IPS-15b (cell line): Measurements from ENCODE around the gene JMJD7.

ENCODE experiments used
- H3K27me3 ChIP-seq: one replicate; pipeline ENCODE4 v1.6.1; 2013; ENCODE audit warnings: low read length; ENCODE audit not compliant: control insufficient read depth, insufficient read depth
- H3K36me3 ChIP-seq: one replicate; pipeline ENCODE4 v1.6.1; 2013; ENCODE audit warnings: low read length; ENCODE audit not compliant: control insufficient read depth, insufficient read depth
- H3K4me1 ChIP-seq: one replicate; pipeline ENCODE4 v1.6.1; 2013; ENCODE audit warnings: mild to moderate bottlenecking, low read length; ENCODE audit not compliant: control insufficient read depth, insufficient read depth
- H3K4me3 ChIP-seq: one replicate; pipeline ENCODE4 v1.5.1; 2013; ENCODE audit warnings: low read depth, low read length
- H3K9ac ChIP-seq: one replicate; pipeline ENCODE4 v1.6.1; 2013; ENCODE audit warnings: low read depth, mild to moderate bottlenecking, low read length
- H3K9me3 ChIP-seq: one replicate; pipeline ENCODE4 v1.6.1; 2013; ENCODE audit warnings: mild to moderate bottlenecking, low read length; ENCODE audit not compliant: control insufficient read depth, insufficient read depth

JMJD7 gene

DNA sequence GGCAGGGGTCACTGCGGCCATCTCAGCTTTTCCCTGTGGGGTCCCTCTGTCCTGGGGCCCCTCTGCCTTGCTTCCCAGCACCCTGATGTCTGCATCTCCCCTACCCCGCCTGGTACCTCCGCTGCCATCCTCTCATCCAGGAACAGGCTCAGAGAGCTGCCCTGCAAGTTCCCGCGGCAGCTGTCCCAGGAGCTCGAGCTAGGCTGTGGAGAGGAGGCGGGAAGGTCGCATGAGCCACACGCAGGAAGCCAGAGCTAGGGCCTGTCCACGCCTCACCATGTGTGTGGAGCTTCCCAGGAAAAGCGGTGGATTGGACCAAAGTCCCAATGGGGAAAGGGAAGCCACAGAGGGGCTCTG, 23.3 kb downstream of the JMJD7 start:
- no peaks in the 10 kb centered on the region for H3K4me1 ChIP-seq
- no peaks in the 10 kb centered on the region for H3K27me3 ChIP-seq
- no peak overlapping the region for H3K9ac ChIP-seq
- no peaks in the 10 kb centered on the region for H3K9me3 ChIP-seq
- H3K4me3 ChIP-seq: no peak overlapping the region
- peaks cover 21% of the 10 kb centered on the region for H3K36me3 ChIP-seq

GRCh38 chr15:41851755-41852370, 24.0 kb downstream of the JMJD7 start:
- no peaks in the 10 kb centered on the region for H3K9me3 ChIP-seq
- H3K9ac ChIP-seq: no peak overlapping the region
- H3K36me3 ChIP-seq: peaks cover 16% of the 10 kb centered on the region
- no peaks in the 10 kb centered on the region for H3K27me3 ChIP-seq
- H3K4me1 ChIP-seq: no peaks in the 10 kb centered on the region
- H3K4me3 ChIP-seq: no peak overlapping the region

GRCh38 chr15:41852736-41853590, 25.1 kb downstream of the JMJD7 start:
- no peak overlapping the region for H3K4me3 ChIP-seq
- no peak overlapping the region for H3K9ac ChIP-seq
- no peaks in the 10 kb centered on the region for H3K27me3 ChIP-seq
- peaks cover 9% of the 10 kb centered on the region for H3K36me3 ChIP-seq
- no peaks in the 10 kb centered on the region for H3K9me3 ChIP-seq
- no peaks in the 10 kb centered on the region for H3K4me1 ChIP-seq

DNA sequence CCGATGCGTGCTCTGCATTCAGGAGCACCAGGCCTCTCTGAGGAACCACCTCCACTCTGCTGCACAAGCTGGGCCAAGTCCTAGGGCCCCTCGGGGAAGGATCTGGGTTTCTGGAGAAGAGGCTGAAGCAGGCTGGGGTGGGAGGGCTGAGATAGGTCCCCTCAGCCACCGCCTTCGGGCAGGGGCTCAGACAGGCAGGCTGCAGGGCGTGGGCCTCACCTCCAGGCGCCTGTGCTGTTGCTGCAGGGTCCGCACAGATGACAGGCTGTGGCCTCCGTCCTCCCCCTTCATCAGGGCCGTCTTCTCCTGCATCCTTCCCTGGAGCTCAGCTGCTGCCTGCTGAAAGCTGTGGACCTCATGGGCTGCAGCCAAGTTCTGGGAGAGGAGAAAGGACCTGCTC, 25.9 kb downstream of the JMJD7 start:
- no peaks in the 10 kb centered on the region for H3K4me1 ChIP-seq

GRCh38 chr15:41854443-41854842, 26.6 kb downstream of the JMJD7 start:
- H3K4me1 ChIP-seq: no peaks in the 10 kb centered on the region
- no peak overlapping the region for H3K4me3 ChIP-seq
- no peaks in the 10 kb centered on the region for H3K9me3 ChIP-seq
- no peaks in the 10 kb centered on the region for H3K36me3 ChIP-seq
- no peak overlapping the region for H3K9ac ChIP-seq
- H3K27me3 ChIP-seq: no peaks in the 10 kb centered on the region

More for the DNA sequence above, 25.9 kb downstream of the JMJD7 start:
- Histone ChIP-seq H3K4me3 (no peak overlapping the region), H3K9ac (no peak overlapping the region), H3K27me3 (no peaks in the 10 kb centered on the region), H3K36me3 (peaks cover 2% of the 10 kb centered on the region), H3K9me3 (no peaks in the 10 kb centered on the region)

DNA sequence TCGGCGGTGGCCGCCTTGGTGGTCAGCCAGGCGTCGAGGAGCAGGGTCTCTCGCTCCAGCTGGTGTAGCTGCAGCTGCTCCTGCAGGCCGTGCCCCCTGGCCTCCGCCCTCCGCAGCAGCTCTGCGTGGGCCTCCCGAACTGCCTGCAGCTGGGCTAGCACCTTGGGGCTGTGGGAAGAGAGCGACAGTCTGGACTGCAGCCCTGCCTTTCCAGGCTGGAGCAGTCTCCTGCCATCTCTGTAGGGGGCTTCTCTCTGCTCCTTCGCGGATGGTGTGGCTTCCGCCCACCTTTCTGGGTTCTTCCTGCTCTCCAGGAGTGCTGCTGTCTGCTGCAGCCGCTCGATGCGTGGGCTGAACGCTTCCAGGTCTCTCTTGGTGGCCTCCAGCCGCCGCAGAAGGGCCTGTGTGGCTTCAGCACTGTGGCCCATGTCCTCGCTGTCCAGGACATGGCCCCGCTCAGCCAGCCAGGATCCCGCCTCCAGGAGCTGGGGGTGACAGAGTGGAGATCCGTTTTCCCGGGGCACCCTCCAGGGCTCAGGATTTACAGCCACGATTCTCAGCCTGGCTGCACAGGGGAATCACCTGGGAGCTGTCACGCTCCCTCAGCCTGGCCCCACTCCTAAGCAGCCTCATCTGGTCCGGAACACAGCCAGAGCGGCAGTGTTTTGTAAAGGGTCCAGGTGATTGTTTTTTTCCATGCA, 27.5 kb downstream of the JMJD7 start:
- Histone ChIP-seq H3K4me1 (no peaks in the 10 kb centered on the region), H3K36me3 (no peaks in the 10 kb centered on the region), H3K9me3 (no peaks in the 10 kb centered on the region), H3K9ac (no peak overlapping the region), H3K27me3 (no peaks in the 10 kb centered on the region), H3K4me3 (no peak overlapping the region)

DNA sequence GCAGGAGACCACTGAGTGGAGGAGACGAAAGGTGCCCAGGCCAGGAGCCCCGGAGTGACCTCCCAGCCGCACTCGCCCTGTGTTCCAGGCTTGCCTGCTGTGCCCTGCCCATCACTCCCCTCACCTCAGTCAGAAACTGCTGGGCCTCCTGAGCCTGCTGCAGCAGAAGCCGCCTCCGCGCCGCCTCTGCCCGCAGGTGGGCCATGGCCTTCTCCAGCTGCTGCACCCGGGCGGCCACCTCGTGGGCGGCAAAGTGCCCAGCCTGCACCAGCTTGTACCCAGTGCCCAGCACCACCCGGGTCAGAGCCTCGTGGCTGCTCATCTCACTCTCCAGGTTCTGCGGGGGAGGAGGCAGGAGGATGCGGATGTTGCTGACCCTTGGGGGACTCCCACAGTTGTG, 28.4 kb downstream of the JMJD7 start:
- no peaks in the 10 kb centered on the region for H3K4me1 ChIP-seq
- H3K4me3 ChIP-seq: no peak overlapping the region
- H3K36me3 ChIP-seq: no peaks in the 10 kb centered on the region
- H3K27me3 ChIP-seq: no peaks in the 10 kb centered on the region
- no peaks in the 10 kb centered on the region for H3K9me3 ChIP-seq
- no peak overlapping the region for H3K9ac ChIP-seq

GRCh38 chr15:41856716-41857115, 28.8 kb downstream of the JMJD7 start:
- no peak overlapping the region for H3K4me3 ChIP-seq
- no peaks in the 10 kb centered on the region for H3K27me3 ChIP-seq
- no peaks in the 10 kb centered on the region for H3K36me3 ChIP-seq
- H3K9ac ChIP-seq: no peak overlapping the region
- H3K9me3 ChIP-seq: no peaks in the 10 kb centered on the region
- no peaks in the 10 kb centered on the region for H3K4me1 ChIP-seq

GRCh38 chr15:41857316-41857715, 29.4 kb downstream of the JMJD7 start:
- H3K27me3 ChIP-seq: no peaks in the 10 kb centered on the region
- no peak overlapping the region for H3K9ac ChIP-seq
- H3K4me1 ChIP-seq: no peaks in the 10 kb centered on the region
- H3K9me3 ChIP-seq: no peaks in the 10 kb centered on the region
- no peaks in the 10 kb centered on the region for H3K36me3 ChIP-seq
- H3K4me3 ChIP-seq: no peak overlapping the region

GRCh38 chr15:41858756-41859155, 30.9 kb downstream of the JMJD7 start:
- Histone ChIP-seq H3K36me3 (no peaks in the 10 kb centered on the region), H3K9me3 (no peaks in the 10 kb centered on the region), H3K4me1 (no peaks in the 10 kb centered on the region), H3K27me3 (no peaks in the 10 kb centered on the region), H3K4me3 (no peak overlapping the region), H3K9ac (no peak overlapping the region)

GRCh38 chr15:41860049-41860828, 32.3 kb downstream of the JMJD7 start:
- no peak overlapping the region for H3K9ac ChIP-seq
- no peaks in the 10 kb centered on the region for H3K36me3 ChIP-seq
- no peak overlapping the region for H3K4me3 ChIP-seq
- no peaks in the 10 kb centered on the region for H3K9me3 ChIP-seq
- H3K4me1 ChIP-seq: no peaks in the 10 kb centered on the region
- no peaks in the 10 kb centered on the region for H3K27me3 ChIP-seq
